Skin epidermis (tissue), 12 donors: ENCODE measurements around the gene CCL19.

Source experiments
- H3K27ac ChIP-seq, 21 experiments: fragments of 200-600 bp; sonication (generic) in 11 of 21; one replicate each; pipeline ENCODE4 v1.5.0; 2020; ENCODE audit warnings: mild to moderate bottlenecking in 3 of 21, inconsistent platforms in 2 of 21, moderate library complexity in 2 of 21
- H3K4me3 ChIP-seq, 7 experiments: fragments of 200-600 bp; sonication (generic) in 2 of 7; one replicate each; pipeline ENCODE4 v1.5.0; 2020; ENCODE audit warnings: inconsistent platforms in 2 of 7, mild to moderate bottlenecking in 2 of 7, moderate library complexity in 1 of 7

The CCL19 gene

GRCh38 chr9:34648673-34649072 lies 42.4 kb downstream of the CCL19 start:
- peak overlapping the region in 1 of 7 experiments; percentile 65 for H3K4me3 ChIP-seq
- H3K27ac ChIP-seq = peak overlapping the region in 5 of 21 experiments; percentile 78 to 92 (median 87)

GRCh38 chr9:34647651-34648050 lies 43.4 kb downstream of the CCL19 start:
- Histone ChIP-seq H3K27ac (peak overlapping the region in 20 of 21 experiments; percentile 70 to 92 (median 86)), H3K4me3 (peak overlapping the region; percentile 53 to 71 (median 63))

GRCh38 chr9:34647084-34647403 lies 44.0 kb downstream of the CCL19 start:
- Histone ChIP-seq H3K27ac (peak overlapping the region; percentile 2 to 92 (median 85)), H3K4me3 (peak overlapping the region; percentile 53 to 71 (median 63))

- Histone ChIP-seq H3K27ac (peak within 1 kb of the TSS; percentile 26 to 92 (median 85)), H3K4me3 (peak within 1 kb of the TSS; percentile 53 to 71 (median 63))
Observed at GRCh38 chr9:34646211-34647083, 44.6 kb downstream of the CCL19 start, which contains the start of gene GALT. TSS of gene GALT (plus strand) at chr9:34646675. CDS start at chr9:34646705, 30 bp downstream.

GRCh38 chr9:34644766-34645314 lies 46.2 kb downstream of the CCL19 start:
- Histone ChIP-seq H3K27ac (no peak overlapping the region), H3K4me3 (no peak overlapping the region)

- no peak overlapping the region for H3K27ac ChIP-seq
- no peak overlapping the region for H3K4me3 ChIP-seq
Observed at GRCh38 chr9:34642679-34643078, 48.4 kb downstream of the CCL19 start.
